RPMI7951 (cell line): ENCODE measurements around the gene GSTM3. TPM values are rescaled to one million over a fixed set of nuclear protein-coding genes. Genes with fewer than 3 reads are reported as not detected.
"Not testable (repeated sequence)": the region's sequence is repeated elsewhere in the genome, so short reads cannot be mapped to it uniquely, and the experiment has no call there.

Experiments used
- DNase-seq: peaks from one replicate; pipeline ENCODE4 v3.0.0-alpha.2; 2012; ENCODE audit warnings: low read depth
- total RNA-seq: library from RNA; depleted of rRNA; stranded (reverse); fragments of >200 nt; shearing (Covaris generic); gene quantifications from 2 replicates; pipeline ENCODE4 v1.2.3, GENCODE V29; 2014

The GSTM3 gene
- total RNA-seq, 1 experiment from 2014 or later: 247 TPM

DNA sequence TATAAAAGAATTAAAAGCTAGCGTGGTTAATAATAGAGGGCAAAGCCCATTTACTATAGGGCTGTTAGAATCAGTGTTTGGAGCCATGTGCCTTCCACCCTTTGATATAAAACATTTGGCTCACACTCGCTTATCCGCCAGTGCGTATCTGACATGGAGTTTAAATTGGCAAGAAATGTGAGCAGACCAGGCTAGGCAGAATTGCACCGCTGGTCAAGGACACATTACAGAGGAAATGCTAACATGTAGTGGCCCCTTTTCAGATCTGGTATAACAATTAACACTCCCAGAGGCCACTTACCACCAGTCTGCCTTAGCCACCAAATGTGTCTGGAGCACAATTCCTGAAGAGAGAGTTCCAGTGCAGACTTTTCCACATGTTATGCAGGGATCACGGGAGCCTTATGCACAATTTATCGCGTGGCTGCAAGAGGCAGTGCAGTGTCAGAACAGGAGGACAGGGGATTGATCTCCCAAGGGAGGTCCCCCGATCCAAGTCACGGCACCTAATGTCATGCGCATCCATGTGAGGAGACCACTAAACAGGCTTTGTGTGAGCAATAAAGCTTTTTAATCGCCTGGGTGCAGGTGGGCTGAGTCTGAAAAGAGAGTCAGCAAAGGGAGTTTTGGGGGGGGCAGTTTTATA, 14.0 kb downstream of the GSTM3 start:
- DNase-seq: no peak

DNA sequence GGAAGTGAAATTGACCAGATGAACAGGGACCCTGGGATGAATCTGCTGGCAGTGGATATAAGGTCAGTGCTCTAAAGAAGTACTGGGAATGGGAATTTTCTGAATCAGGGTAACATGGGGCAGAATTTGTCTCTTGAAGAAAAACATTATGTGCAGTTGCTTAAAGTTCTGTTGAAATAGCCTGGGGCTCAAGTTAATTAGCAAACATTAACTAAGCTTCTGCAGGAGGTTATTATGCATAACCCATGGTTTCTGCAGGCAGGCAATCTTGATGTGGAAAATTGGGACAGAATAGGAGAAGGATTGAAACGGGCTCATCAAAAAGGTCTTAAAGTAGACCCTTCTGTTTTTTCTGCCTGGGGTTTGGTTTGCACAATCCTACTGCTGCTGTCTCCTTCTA, 14.8 kb downstream of the GSTM3 start:
- DNase-seq: no peak

DNA sequence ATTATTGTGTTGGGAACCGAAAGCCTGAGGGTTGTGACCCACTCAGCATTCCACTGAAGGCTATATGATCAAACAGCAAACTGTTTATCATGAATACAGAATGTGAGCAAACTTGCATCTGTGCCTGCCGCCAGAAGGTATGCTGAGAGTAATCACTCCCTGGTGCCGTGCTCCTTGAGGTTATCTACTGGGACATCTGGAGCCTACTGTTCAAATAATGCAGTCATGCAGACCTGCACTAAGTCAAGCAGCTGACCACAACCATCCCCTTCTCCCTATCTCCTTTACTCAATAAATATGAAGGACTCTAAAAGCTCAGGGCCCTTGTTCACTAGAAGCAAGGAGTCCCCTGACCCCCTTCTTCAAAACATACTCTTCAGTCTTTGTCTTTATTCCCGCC, 15.3 kb downstream of the GSTM3 start:
- DNase-seq: no peak

DNA sequence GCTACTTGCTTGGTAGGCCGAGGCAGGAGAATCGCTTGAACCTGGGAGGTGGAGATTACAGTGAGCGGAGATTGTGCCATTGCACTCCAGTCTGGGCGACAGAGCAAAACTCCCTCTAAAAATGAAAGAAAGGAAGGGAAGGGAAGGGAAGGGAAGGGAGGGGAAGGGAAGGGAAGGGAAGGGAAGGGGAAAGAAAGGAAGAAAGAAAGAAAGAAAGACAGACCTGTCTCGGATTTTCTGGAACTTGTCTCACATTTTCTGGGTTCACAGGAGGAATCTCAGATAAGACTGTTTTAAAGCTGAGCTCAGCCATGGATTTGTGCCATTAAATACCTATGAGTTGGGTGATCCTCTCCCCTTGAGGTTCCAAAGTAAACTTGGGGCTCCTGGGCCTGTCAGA, 15.9 kb downstream of the GSTM3 start:
- no peak for DNase-seq

DNA sequence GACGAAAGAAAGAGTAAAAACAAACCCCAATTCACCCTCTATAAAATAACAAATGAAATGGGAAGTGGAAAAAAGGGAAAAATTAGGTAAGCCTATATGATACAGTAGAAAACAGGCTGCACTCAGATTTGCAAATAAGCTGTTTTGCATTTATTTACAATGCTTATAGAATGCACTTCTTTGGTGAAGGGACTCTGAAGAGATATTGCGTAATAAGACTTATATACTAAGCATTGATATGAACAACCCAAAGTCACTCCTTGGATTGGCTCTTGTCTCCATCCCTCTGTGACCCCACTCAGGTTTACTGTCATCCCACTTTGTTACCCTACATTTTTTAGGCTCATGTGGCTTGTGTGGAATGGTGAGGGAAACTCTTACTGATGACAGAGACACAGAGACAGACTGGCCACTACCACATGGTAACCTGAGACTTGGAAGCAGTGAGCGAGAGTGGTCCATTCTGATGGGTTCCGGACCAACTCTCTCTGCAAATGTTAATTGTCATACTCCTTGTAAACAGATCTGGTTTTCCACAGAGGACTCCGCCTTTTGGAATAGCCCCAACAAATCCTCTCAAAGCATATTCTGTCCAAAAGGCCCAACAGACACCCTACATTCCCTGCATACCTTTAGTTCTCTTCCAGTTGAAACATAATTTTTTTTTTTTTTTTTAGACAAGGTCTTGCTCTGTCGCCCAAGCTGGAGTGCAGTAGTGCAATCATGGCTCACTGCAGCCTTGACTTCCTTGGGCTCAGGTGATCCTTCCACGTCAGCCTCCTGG, 17.7 kb downstream of the GSTM3 start:
- no peak for DNase-seq

DNA sequence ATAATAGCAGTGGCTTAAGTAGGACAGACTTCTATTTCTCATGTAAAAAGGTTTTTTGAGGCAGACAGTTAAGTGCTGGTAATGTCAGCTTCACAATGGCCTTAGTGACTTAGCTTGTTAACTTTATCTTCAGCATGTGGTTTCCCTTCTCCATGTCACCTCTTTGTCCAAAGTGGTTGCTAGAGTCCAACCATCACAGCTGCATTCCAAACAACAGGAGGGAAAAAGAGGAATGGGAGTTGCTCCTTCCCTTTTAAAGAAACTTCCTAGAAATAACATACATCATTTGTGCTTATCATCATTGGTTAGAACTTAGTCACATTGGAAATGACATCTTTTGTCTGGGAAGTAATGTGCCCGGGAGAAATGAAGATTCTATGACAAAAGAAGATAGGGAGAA, 18.9 kb downstream of the GSTM3 start:
- no peak for DNase-seq

DNA sequence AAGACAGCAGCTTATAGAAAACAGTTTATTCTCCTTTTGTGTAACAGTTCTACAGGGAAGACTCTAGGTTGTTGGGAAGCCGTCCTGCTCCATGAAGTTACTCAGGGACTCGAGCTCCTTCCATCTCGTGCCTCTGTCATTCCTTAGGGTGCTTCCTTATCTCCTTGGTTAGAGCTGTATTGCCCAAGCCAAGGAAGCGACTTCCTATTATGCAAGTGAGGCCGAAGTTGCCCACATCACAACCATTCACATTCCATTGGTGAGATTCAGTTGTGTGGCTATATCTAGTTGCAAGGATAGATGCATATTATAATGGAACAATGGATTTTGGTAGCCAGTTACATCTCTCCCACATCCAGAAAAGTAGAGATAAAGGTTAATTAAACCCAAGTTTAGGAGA, 19.8 kb downstream of the GSTM3 start:
- DNase-seq: no peak

DNA sequence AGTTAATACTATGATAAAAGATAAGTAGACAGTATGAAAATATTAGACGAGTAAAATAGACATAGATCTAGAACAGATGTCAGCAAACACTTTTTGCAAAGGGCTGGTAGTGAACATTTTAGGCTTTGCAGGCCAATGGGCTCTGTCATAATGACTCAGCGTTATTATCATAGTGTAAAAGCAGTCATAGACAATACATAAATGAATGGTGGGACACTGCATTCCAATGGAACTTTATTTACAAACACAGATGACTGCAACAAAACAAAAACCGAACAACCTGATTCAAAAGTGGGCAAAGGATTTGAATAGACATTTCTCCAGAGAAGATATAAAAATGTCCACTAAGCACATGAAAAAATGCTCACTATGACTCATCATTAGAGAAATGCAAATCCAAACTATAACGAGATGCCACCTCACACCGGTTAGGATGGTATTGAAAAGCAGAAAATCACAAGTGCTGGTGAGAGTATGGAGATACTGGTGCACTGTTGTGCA, 21.5 kb downstream of the GSTM3 start:
- peak; percentile 59 for DNase-seq

DNA sequence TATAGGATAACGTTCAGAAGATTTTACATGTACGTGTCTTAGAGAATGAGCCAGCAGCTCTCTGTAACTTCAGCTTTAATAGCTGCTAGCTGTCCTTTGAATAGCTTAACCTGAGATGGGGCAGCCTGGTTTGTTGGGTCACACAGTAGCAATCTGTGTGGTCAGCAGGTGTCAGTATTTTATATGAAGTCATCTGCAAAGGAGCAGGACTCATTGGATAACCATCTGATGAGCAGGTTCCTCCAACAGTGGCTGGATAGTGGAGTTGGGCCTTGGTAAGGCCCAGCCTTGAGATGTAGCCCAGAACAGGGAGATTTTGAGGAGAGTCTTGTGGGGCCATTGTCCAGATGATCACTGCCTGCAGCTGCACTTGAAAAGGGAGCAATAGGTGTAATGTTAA, 22.3 kb downstream of the GSTM3 start:
- DNase-seq: peak; percentile 39

DNA sequence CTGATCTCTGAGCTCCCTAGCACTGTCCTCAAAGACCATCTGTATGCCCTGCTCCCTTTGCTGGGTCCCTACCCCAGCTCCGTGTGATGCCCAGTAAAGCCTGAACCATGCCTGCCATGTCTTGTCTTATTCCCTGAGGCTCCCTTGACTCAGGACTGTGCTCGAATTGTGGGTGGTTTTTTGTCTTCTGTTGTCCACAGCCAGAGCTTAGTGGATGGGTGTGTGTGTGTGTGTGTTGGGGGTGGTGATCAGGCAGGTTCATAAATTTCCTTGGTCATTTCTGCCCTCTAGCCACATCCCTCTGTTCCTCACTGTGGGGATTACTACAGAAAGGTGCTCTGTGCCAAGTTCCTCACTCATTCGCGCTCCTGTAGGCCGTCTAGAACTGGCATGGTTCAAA, 23.1 kb downstream of the GSTM3 start:
- no peak for DNase-seq

DNA sequence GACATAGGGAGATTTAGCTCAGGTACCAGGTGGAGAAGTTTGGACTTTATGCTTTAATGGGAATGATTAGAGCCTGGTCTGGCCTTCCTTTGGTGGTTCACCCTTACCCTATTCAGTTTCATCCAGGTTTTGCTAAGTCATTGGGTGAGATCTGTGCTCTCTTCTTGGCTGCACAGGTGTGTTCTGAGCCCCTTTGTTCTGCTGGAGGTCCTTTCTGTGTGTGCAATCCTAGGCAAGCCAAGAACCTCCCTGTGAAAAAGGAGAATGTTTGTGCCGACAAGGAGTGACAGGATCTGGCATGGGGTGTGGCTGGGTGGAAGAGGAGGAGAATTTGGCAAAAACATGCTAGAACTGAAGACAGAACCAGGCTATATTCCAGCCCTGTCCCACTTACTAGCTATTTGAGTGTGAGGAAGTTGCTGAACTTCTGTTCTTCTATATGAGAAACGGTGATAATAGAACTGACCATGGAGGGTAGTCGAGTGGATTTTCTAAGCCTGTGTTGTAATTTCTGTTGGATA, 24.2 kb downstream of the GSTM3 start:
- DNase-seq: no peak

DNA sequence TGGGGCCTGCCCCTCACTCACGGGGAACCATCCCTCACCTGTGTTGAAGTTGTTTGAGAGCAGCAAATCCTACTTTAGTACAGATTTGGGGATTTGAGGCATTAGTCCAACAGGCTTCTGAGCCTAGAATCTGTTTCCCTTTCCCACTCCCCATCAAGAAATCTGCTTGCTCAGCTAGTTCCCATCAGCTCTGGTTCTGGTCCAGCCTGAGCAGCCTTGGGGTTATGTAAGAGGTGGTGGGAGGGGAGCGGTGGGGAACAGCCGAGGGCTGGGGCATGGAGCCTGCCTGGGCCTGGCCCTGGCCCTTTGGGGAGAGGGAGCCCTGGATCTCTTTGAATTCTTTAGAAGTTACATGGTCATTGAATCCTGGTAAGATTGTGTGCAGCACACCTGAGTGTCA, 24.7 kb downstream of the GSTM3 start:
- DNase-seq: no peak

DNA sequence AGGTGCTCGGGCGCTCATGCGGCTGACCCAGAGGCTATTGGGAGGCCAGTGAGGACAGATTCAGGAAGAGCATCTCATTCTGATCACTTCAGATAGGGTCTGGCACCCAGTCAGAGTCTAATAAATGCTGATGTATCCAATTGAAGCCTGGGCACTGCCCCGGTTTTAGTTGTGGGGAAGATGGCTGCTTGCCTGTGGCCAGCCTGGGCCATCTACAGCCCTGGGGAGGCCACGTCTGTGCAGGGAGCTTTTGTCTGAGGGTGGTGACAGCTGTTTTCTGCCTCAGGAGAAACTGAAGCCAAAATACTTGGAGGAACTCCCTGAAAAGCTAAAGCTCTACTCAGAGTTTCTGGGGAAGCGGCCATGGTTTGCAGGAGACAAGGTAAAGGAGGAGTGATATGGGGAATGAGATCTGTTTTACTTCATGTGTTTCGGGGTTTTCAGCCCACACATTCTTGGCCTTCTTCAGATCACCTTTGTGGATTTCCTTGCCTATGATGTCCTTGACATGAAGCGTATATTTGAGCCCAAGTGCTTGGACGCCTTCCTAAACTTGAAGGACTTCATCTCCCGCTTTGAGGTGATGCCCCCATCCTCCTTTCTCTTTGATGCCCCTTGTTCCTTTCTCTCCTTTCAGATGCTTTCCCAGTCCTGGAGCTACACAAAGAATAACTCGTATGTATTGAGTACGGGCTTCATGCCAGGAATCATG, 26.0 kb downstream of the GSTM3 start:
- DNase-seq: no peak

DNA sequence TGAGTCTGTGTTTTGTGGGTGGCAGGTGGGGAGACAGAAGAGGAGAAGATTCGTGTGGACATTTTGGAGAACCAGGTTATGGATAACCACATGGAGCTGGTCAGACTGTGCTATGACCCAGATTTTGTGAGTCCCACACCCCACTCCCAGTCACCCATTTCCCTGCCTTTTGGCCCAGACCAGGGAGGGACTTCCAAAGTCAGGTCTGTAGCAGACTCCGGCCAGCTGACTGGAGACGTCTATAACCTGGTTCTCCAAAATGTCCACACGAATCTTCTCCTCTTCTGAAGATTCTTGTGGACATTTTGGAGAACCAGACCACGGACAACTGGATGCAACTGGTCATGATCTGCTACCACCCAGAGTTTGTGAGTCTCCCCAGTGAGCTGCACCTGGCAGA, 27.2 kb downstream of the GSTM3 start:
- no peak for DNase-seq

DNA sequence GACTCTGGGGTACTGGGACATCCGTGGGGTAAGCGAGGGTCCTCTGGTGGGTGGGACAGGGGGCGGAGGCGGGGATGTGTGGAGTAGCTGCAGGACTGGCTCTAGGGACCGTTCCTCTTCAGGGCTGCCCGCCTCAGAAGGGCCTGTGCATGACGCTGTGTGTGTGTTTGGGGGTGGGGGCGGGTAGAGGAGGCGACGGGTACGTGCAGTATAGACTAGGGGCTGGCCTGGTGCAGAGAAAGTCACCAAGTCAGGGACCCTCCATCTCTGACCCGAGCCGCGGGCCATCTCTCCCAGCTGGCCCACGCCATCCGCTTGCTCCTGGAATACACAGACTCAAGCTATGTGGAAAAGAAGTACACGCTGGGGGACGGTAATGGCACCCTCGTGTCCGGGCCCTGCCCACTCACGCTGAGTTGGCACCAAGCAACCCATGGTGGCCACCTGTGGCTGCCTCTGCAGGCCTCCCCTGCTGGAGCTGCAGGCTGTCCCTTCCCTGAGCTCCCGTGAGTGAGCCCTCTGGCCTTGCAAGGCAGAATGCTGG, 28.4 kb downstream of the GSTM3 start:
- DNase-seq: no peak

DNA sequence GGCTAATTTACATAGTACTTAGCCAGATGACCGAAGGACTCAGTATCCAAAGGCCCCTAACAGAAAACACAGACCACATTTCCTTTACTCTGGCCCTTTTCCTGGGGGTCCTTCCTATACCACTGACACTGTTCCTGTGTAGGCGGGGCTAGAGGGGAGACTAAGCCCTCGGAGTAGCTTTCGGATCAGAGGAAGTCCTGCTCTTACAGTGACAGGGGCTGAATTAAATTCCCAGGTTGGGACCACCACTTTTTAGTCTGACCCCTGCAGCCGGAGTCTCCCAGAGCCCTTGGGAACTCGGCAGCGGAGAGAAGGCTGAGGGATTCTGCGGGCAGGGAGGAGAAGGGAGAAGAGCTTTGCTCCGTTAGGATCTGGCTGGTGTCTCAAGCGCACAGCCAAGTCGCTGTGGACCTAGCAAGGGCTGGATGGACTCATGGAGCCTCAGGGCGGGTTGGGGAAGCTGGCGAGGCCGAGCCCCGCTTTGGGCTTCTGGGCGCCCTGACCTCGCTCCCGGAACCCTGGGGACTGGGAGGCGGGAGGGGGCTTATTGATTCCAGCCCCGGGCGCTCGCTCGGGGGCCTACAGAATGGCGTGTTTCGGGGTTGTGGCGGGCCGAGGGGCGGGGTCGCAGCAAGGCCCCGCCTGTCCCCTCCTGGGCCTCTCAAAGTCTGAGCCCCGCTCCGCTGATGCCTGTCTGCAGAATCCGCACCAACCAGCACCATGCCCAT, 29.1 kb downstream of the GSTM3 start, which contains the start of gene GSTM5:
Gene GSTM5 (plus strand): TSS at position 659 of the 728 bp plus-strand sequence. CDS start 62 bp downstream, at position 721.
- not testable (repeated sequence) for DNase-seq

DNA sequence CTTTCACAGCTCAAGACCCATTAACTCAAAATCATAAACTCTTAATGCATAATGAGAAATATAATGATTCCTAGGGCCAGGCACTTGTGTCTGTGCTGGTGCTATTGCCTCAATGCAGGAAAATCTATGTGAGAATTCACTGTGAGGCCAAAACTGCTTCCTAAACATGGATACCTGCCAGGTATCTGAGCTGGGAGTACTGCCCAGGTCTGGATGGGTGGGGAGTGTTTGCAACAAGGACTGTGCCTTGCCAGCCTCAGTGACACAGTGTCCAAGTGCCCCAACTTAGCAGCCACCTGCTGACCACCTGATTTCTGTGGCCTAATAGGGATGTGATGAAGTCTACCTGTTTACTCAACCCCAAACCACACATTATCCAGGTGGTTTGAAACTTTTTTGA, 31.0 kb downstream of the GSTM3 start:
- not testable (repeated sequence) for DNase-seq

DNA sequence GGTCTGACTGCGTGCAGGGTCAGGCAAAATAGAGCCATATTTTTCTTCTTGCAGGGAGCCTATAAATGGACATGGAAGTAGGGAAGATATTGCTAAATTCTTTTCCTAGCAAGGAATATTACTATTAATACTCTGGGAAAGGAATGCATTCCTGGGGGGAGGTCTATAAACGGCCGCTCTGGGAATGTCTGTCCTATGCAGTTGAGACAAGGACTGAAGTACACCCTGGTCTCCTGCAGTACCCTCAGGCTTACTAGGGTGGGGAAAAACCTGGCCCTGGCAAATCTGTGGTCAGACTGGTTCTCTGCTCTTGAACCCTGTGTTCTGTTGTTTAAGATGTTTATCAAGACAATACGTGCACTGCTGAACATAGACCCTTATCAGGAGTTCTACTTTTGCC, 31.9 kb downstream of the GSTM3 start:
- not testable (repeated sequence) for DNase-seq

DNA sequence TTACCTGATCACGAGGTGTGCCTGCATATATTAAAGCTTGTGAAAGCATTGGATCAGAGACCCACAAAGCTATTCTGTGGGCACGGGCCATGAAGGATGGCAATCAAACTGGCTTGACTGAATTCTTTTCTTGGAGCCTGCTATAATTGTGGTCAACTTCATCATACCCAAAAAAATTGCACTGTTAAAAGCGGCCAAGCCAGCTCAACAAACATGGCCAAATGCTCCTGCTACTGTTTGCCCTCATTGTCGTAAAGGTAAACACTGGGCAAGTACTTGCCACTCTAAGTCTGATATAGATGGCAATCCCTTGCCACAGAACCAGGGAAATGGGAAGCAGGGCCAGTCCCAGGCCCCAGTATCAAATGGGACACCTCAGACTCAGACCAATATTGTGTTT, 35.4 kb downstream of the GSTM3 start:
- DNase-seq: no peak

DNA sequence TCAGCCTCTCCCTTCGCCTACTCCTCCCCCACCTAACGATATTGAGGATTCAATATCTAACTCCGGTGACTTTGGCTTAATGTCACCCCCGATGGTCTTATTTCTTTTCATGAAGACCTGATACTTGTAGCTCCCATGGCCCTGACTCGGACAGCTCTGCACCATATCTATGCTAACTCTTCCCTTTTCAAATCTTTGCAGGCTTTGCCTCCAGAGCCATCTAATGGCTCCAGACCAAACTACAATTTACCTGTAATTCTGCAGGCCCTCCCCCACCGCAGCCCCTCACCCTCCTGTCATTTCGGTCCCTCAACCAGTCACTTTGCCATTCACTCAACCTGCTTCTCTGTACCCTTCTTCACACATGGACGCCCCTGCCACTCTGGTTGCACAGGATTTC, 36.7 kb downstream of the GSTM3 start:
- no peak for DNase-seq

DNA sequence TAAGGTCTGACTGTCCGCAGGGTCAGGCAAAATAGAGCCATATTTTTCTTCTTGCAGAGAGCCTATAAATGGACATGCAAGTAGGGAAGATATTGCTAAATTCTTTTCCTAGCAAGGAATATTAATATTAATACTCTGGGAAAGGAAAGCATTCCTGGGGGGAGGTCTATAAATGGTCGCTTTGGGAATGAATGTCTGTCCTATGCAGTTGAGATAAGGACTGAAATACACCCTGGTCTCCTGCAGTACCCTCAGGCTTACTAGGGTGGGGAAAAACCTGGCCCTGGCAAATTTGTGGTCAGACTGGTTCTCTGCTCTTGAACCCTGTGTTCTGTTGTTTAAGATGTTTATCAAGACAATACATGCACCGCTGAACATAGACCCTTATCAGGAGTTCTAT, 37.9 kb downstream of the GSTM3 start:
- DNase-seq: not testable (repeated sequence)
